ENCODE measurements around the gene GK. TPM values are rescaled to one million over a fixed set of nuclear protein-coding genes. Genes with fewer than 3 reads are reported as not detected.

GK gene
- total and polyA plus RNA-seq, 2 donors (not counting 3 experiments of a cell fraction or from before 2014, with no cell fraction given), result 2.7 to 7.6 TPM

- Histone ChIP-seq H4K20me1 (replicated peaks; ENCODE audit: control insufficient read depth, extremely low read depth, insufficient read depth, low read length) (no peaks in the 10 kb centered on the region), H3K9ac (replicated peaks; ENCODE audit: extremely low read depth, insufficient read depth, low read length) (no peak overlapping the region), H3K4me2 (ENCODE audit: insufficient read depth, low read length) (no peak overlapping the region), H3K79me2 (ENCODE audit: control insufficient read depth, insufficient read depth, low read length) (no peaks in the 10 kb centered on the region), H3K36me3 (ENCODE audit: control insufficient read depth in 2 of 2, extremely low read depth in 1 of 2, insufficient read depth in 2 of 2, low read length in 2 of 2) (no peaks in the 10 kb centered on the region), H3K4me3 (replicated peaks in 1 of 3; ENCODE audit: insufficient read depth in 1 of 3, low read depth in 1 of 3, low read length in 3 of 3) (no peak overlapping the region), H3K27ac (ENCODE audit: insufficient read depth, low read depth, low read length) (no peak overlapping the region), H3K27me3 (ENCODE audit: control insufficient read depth in 2 of 2, insufficient read depth in 2 of 2, low read length in 2 of 2) (no peaks in the 10 kb centered on the region), H2AFZ (ENCODE audit: low read depth, low read length) (no peak overlapping the region), H3K9me3 (replicated peaks; ENCODE audit: control insufficient read depth, insufficient read depth, low read length) (no peaks in the 10 kb centered on the region), H3K4me1 (ENCODE audit: control insufficient read depth, extremely low read depth, insufficient read depth, low read length) (no peaks in the 10 kb centered on the region), H3K9me1 (replicated peaks; ENCODE audit: control insufficient read depth, extremely low read depth, insufficient read depth, low read length) (no peaks in the 10 kb centered on the region)
- no peak for TF ChIP-seq JUN (IDR thresholded peaks at IDR 0.05; ENCODE audit: borderline replicate concordance, insufficient read depth, insufficient read length, low read depth)
- TF ChIP-seq MYC (IDR thresholded peaks at IDR 0.05; ENCODE audit: low read depth, low read length), result no peak
- no peak for TF ChIP-seq POLR2A (IDR thresholded peaks at IDR 0.05; ENCODE audit: low read depth, low read length)
- TF ChIP-seq CTCF (IDR thresholded peaks at IDR 0.05; ENCODE audit: extremely low read depth in 1 of 2, insufficient read depth in 1 of 2, low read depth in 1 of 2, low read length in 2 of 2), result no peak
- TF ChIP-seq MAX (IDR thresholded peaks at IDR 0.05; ENCODE audit: insufficient read depth, insufficient read length), result no peak
- TF ChIP-seq POLR2AphosphoS5 (IDR thresholded peaks at IDR 0.05; ENCODE audit: insufficient read depth, low read depth, low read length), result no peak
- TF ChIP-seq FOS (IDR thresholded peaks at IDR 0.05; ENCODE audit: borderline replicate concordance, insufficient read depth, low read length), result no peak
- intact Hi-C loops (cut with micrococcal nuclease) (loop anchor here (2.0 kb wide), 1 partner anchor 569 kb away; no protein-coding TSS in a partner anchor), dilution Hi-C loops (cut with MboI; ENCODE audit: extremely low pct_ligation_motif_present, low sequenced_read_pairs) (no loop called here)
- DNase-seq (ENCODE audit: low read depth, low spot score) (no peak), FAIRE-seq (no peak)
- no TSS peak for BruUV-seq (replicated peaks)
- ChIA-PET CTCF (interaction anchor here (0.7 to 1.5 kb wide), 3 partner anchors 77 to 440 kb away, joined by 3 to 14 read pairs (median 7); no protein-coding TSS in a partner anchor), POLR2A (no interaction called here)
These were observed 59.0 kb downstream of the GK start for GRCh38 chrX:30712214-30712613.
